IPS-15b (cell line): ENCODE data around the gene ARHGAP22.

Experiments
- H3K27me3 ChIP-seq: one replicate; pipeline ENCODE4 v1.6.1; 2013; ENCODE audit warnings: low read length; ENCODE audit not compliant: control insufficient read depth, insufficient read depth
- H3K36me3 ChIP-seq: one replicate; pipeline ENCODE4 v1.6.1; 2013; ENCODE audit warnings: low read length; ENCODE audit not compliant: control insufficient read depth, insufficient read depth
- H3K4me1 ChIP-seq: one replicate; pipeline ENCODE4 v1.6.1; 2013; ENCODE audit warnings: mild to moderate bottlenecking, low read length; ENCODE audit not compliant: control insufficient read depth, insufficient read depth
- H3K4me3 ChIP-seq: one replicate; pipeline ENCODE4 v1.5.1; 2013; ENCODE audit warnings: low read depth, low read length
- H3K9ac ChIP-seq: one replicate; pipeline ENCODE4 v1.6.1; 2013; ENCODE audit warnings: low read depth, mild to moderate bottlenecking, low read length
- H3K9me3 ChIP-seq: one replicate; pipeline ENCODE4 v1.6.1; 2013; ENCODE audit warnings: mild to moderate bottlenecking, low read length; ENCODE audit not compliant: control insufficient read depth, insufficient read depth

Gene ARHGAP22

DNA sequence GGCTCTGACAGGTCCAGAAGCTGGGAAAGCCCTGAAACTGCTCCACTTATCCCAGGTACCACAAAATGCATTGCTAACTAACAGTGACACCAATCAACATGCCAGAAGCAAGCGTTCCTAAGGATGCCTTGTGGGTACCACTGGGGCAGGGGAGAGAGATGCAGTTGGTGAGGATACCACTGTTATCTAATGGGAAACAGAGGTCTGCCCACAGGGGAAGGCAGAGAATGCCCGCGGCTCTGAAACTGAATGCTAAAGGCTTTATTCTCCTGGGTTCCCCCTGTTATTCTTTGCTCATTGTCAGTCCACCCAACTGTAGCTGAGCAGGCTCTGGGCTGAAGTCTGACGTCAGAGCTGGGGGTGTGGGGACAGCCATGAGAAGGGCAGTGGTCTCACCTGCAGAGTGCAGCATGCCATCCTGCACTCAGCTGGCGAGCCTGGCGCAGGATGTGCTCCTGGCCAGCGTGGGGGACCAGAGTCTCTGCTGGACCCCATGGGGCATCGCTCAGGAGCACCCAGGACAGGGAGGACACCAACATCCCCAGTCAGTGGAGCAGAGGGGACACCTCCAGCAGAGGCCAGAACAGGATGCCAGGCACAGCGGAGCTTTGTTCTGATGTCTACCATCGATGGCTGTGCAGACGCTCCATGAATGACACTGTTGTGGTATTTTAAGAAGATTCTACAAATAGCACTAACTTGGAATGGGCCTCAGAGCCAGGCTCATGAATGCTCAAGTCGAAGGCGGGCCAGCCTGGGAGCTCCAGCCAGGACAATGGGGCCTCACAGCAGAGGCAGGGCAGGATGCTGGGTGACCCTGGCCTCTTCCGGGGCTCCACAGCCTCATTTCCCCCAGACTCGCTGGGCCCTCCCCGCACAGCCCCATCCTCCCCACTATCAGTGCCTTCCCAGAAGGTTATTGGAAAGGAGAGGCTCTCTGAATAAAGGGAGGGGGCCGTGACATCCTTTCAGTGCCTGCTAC, 95.8 kb downstream of the ARHGAP22 start:
- Histone ChIP-seq H3K9me3 (no peaks in the 10 kb centered on the region), H3K27me3 (no peaks in the 10 kb centered on the region), H3K4me3 (no peak overlapping the region), H3K4me1 (no peaks in the 10 kb centered on the region), H3K36me3 (no peaks in the 10 kb centered on the region), H3K9ac (no peak overlapping the region)

DNA sequence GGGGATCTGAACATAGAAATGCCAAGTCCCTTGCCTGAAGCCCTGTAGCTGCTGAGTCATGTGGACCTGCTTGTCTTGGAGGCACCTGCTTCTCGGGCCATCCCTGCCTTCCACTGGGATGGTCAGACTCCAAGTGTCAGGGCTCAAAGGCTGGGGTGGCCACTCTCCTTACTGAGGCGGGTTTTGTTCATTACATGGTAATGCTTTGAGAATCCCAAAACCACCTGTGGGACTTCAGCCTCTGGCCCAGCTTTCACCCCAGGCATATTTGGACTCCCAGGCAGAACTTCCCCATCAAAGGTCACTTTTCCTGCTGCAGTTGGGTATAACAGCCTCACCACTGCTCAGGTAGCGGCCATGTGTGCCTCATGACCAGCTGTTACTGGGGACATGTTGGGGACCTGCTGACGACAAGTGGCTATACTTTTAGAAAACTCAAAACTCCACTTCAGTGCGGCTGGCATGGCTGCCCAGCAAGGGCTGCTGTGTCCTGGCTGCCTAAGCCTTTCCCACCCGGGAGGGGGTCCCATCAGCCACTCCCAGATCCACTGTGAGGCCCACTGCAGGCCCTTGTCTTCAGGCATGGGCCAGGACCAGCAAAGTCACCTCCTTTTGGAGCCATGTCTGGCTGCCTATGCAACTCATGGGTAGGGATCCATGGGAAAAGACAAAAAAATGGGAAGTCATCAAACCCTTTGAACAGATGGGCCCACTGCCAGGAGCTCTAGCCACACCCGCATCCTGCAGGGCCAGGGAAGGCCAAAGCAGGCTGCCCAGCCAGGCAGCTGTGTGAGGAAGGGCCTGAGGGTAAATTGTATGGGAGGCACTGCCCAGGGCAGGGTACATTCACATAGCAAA, 96.7 kb downstream of the ARHGAP22 start:
- H3K36me3 ChIP-seq: no peaks in the 10 kb centered on the region
- no peak overlapping the region for H3K4me3 ChIP-seq
- H3K4me1 ChIP-seq: no peaks in the 10 kb centered on the region
- no peak overlapping the region for H3K9ac ChIP-seq
- H3K9me3 ChIP-seq: no peaks in the 10 kb centered on the region
- H3K27me3 ChIP-seq: no peaks in the 10 kb centered on the region

DNA sequence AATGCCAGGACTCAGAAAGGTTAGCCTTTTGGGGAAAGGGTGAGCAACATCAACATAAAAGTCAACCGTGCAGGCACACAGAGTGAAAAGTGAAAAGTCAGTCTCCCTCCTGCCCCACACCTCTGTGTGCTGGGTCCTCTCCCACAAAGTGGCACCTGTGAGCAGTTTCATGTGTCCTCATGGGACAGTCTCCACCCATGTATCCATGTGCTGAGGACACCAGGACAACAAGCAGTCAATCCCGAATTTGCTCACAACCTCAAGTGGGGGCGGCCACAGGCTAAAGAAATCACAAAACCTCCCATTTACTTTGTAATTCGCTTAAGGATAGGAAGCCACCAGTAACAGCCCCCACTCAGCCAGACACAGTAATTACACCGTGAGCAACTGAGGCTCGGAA, 97.4 kb downstream of the ARHGAP22 start:
- no peak overlapping the region for H3K9ac ChIP-seq
- H3K9me3 ChIP-seq: no peaks in the 10 kb centered on the region

DNA sequence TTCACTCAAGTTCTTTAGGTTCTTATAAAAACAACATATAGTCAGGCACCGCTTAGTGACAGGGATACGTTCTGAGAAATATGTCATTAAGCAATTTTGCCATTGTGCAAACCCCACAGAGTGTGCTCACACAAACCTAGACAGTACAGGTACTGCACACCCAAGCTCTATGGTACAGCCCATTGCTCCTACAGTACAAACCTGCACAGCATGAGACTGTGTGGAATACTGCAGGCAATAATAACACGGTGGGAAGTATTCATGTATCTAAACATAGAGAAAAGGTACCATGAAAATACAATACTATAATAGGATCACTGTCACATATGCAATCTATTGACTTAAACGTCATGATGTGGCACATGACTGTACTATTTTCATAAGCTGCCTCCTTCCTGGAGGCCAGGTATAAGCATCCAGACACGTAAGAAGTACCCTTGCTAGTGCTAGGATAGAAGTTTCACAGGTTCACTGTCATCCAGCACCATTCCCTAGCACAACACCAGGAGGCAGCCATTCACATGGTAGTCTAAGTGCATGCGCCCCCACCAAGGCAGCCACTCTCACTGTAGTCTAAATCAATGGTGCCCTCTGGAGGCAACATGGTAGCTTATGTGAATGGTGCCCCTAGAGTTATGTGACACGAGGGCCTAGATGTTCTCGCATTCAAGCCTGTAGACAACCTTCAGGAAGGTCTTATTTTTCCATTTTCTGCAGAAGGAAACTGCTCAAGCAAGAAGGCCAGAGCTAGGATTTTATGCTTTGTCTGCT, 98.5 kb downstream of the ARHGAP22 start:
- no peak overlapping the region for H3K9ac ChIP-seq
- H3K4me3 ChIP-seq: no peak overlapping the region
- H3K9me3 ChIP-seq: no peaks in the 10 kb centered on the region
- no peaks in the 10 kb centered on the region for H3K27me3 ChIP-seq
- no peaks in the 10 kb centered on the region for H3K36me3 ChIP-seq
- H3K4me1 ChIP-seq: no peaks in the 10 kb centered on the region

More for the DNA sequence above, 97.4 kb downstream of the ARHGAP22 start:
- Histone ChIP-seq H3K36me3 (no peaks in the 10 kb centered on the region), H3K4me3 (no peak overlapping the region), H3K27me3 (no peaks in the 10 kb centered on the region), H3K4me1 (no peaks in the 10 kb centered on the region)

DNA sequence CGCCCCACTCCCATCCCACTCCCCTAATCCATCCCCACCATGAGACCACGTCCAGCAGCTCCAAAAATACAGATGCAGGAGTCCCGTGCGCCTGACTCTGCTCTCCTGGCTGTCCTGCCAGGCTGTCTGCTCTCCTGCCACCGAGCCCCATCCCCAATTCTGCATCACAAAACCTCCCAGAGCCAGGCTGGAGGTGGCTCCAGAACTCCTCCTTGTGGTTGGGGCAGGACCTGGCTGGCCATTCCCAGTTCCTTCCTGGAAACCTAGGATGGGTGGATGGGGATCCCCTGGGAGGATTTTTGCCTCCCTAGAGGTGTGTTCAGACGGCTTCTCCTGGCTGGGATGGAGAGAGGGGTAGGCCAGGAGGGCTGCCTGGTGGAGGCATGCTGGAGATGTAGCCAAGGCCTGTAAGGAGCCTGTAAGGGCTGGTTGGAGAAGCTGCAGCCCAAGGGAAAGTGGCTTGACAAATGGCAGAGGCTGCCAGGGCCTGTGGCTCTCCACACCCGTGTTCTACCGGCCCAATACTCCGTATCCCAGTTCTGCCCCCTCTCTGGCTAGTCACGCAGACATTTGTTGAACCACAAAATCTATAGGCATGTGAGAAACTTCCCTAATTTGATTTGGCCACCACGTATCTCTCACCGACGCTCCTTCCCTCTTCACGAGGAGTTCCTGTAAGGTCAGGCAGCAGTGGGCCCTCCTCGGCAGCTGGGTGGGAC, 99.3 kb downstream of the ARHGAP22 start:
- Histone ChIP-seq H3K27me3 (no peaks in the 10 kb centered on the region), H3K36me3 (no peaks in the 10 kb centered on the region), H3K4me1 (no peaks in the 10 kb centered on the region), H3K9ac (no peak overlapping the region), H3K9me3 (no peaks in the 10 kb centered on the region), H3K4me3 (no peak overlapping the region)

DNA sequence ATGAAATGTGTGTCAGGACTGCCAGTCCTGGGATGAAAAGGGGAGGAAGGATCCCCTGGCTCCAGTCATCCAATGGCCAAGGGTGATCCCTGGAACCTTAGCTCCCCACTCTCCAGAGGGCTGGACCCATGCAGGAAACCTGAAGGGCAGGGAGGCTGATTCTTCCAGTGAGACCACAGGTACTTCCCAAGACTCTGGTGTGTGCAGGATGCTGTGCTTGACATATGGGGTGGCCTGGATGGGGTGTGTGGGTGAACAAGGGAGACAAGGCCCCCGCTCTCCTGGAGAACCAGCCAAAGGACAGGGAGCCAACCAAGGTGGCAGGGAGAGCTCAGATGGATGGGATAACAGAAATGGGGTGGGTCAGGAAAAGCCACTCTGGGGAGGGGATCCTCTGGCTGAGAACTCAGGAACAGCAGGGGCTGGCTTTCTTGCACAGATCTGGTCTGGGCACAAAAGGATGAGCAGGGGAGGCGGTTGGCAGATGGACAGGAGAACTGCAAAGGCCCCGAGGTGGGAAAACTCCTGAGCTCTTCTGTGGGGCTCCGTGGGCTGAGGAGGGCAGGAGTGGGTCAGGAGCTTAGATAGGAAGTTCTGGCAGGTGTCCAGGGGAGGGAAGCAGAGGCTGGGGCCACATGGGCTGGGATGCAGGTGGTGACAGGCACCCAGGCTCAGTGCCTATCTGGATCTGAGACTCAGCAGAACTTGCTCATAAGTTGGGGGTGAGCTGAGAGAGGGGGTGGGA, 100.6 kb downstream of the ARHGAP22 start:
- Histone ChIP-seq H3K4me1 (no peaks in the 10 kb centered on the region), H3K9me3 (no peaks in the 10 kb centered on the region), H3K27me3 (no peaks in the 10 kb centered on the region), H3K9ac (no peak overlapping the region), H3K4me3 (no peak overlapping the region), H3K36me3 (no peaks in the 10 kb centered on the region)

DNA sequence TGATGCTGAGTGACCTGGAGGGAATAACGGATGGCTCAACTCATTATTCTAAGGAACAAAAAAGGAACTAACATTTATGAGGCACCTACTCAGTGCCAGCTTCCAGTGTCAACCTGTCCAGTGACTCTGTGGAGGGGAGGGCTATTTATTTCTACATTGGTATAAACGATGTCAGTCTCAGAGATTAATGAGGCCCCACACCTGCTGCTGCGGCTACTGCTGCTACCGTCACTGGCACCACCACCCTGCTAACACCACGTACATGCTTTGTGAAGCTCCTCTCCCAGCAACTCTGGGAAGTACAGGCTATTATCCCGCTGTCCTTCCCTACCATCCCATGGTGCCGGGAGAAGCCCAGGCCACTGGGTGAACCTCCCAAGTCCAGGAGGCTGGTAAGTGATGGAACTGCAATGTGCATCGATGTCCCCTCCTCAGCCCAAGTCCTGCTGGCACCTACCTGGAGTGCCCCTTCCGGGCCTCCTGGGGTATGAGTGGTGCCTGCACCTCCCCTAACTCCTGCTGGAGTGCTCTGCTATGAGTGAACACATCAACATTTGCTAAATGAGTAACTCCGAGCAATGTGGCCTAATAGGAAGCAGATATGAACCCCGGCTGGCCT, 101.5 kb downstream of the ARHGAP22 start:
- no peaks in the 10 kb centered on the region for H3K36me3 ChIP-seq
- no peaks in the 10 kb centered on the region for H3K9me3 ChIP-seq
- H3K9ac ChIP-seq: no peak overlapping the region
- H3K27me3 ChIP-seq: no peaks in the 10 kb centered on the region
- H3K4me1 ChIP-seq: no peaks in the 10 kb centered on the region
- no peak overlapping the region for H3K4me3 ChIP-seq

DNA sequence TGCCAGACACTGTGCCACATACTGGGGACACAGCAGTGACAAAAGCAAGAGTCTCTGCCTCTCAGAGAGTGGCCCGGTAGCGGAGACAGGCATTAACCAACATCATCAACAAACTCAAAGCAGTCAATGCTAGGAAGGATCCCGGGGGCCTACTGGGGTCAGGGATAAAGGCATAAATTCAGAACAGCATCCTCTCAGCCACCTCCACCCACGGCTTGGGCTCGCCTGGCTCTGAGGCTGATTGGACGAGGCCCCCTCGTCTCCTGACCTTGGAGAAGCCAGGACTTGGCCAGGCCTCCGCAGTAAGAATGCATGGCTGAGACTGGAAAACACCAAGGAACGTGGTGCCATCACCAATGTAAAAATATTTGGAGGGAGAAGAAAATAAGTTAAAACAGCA, 102.1 kb downstream of the ARHGAP22 start:
- Histone ChIP-seq H3K36me3 (no peaks in the 10 kb centered on the region), H3K4me1 (no peaks in the 10 kb centered on the region), H3K9me3 (no peaks in the 10 kb centered on the region), H3K9ac (no peak overlapping the region), H3K27me3 (no peaks in the 10 kb centered on the region), H3K4me3 (no peak overlapping the region)

DNA sequence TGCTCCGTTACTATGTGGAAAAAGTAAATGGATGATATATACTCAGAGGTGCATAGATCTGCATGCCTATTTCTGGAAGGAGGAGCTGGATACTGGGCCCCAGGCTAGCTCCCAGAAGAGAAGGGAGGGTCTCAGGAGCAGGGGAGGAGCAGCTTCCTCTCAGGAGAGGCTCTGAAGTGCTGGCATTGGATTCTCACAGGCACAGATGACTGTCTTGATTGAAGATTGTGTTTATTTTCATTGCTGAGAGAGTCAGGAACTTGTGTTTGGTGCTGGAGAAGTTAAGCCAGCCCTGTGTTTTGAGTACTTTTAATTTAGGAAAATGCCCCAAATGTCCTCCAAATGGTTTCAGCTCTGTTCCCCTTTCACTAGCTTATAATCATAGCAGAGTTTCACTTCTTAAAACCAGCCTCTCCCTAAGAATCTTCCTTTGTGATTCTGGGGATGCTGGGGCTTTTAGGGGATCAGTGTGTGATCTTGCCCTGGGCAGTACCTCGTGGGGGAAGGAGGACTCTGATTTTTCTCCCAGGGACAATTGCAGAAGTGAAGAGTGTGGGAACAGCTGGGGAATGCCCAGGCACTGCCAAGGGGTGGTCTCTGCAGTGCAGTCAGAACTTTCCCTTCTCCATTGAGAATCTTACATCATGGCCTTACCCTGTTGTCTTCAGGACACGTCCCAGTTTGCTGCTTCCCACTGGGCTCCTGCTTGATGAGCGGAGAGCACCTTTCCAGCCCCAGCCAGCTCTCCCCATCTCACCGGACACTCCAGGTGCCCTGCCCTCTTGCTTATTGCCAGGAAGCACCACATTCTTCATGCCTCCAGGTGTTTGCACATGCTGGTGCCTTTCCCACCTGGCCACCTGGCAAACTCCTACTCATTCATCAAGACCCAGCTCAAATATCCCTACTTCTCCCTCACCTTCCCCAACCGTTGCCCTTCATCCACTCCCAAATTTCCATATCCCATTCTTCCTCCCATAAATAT, 102.8 kb downstream of the ARHGAP22 start:
- H3K9ac ChIP-seq: no peak overlapping the region

More for the DNA sequence above, 102.8 kb downstream of the ARHGAP22 start:
- Histone ChIP-seq H3K27me3 (no peaks in the 10 kb centered on the region), H3K4me3 (no peak overlapping the region), H3K4me1 (no peaks in the 10 kb centered on the region), H3K36me3 (no peaks in the 10 kb centered on the region), H3K9me3 (no peaks in the 10 kb centered on the region)
